Spleen (tissue), 11 donors: ENCODE measurements around the gene HOXB5. TPM values are rescaled to one million over a fixed set of nuclear protein-coding genes. Genes with fewer than 3 reads are reported as not detected.

Source experiments
- DNase-seq: peaks from one replicate; pipeline ENCODE4 v3.0.0-alpha.2; 2020
- H3K27ac ChIP-seq, 8 donors: fragments of 200-600 bp; sonication (generic) in 7 of 8; 1 replicate in 4 of 8; 2 replicates in 4 of 8; pipeline versions ENCODE4 v1.5.0 to v1.8.0; 2016 to 2021; ENCODE audit warnings: inconsistent platforms in 4 of 8, mild to moderate bottlenecking in 4 of 8, moderate library complexity in 1 of 8
- H3K27me3 ChIP-seq, 7 donors: fragments of 200-600 bp; sonication (generic) in 6 of 7; replicated peaks in 1 of 7; 1 replicate in 4 of 7; 2 replicates in 3 of 7; pipeline versions ENCODE4 v1.5.0 to v1.8.0; 2016 to 2021; ENCODE audit warnings: inconsistent platforms in 3 of 7, mild to moderate bottlenecking in 1 of 7
- H3K36me3 ChIP-seq, 6 donors: fragments of 200-600 bp; sonication (generic) in 5 of 6; 1 replicate in 4 of 6; 2 replicates in 2 of 6; pipeline versions ENCODE4 v1.5.0 to v1.8.0; 2016 to 2021; ENCODE audit warnings: inconsistent platforms in 2 of 6
- H3K4me1 ChIP-seq, 6 donors: fragments of 200-600 bp; sonication (generic) in 5 of 6; 1 replicate in 3 of 6; 2 replicates in 3 of 6; pipeline versions ENCODE4 v1.5.0 to v1.8.0; 2016 to 2021; ENCODE audit warnings: inconsistent platforms in 3 of 6
- H3K4me3 ChIP-seq, 8 donors: fragments of 200-600 bp; sonication (generic) in 7 of 8; 1 replicate in 4 of 8; 2 replicates in 4 of 8; pipeline versions ENCODE4 v1.5.0 to v1.8.0; 2016 to 2021; ENCODE audit warnings: inconsistent platforms in 4 of 8, mild to moderate bottlenecking in 4 of 8, moderate library complexity in 2 of 8
- H3K9me3 ChIP-seq, 8 donors: fragments of 200-600 bp; sonication (generic) in 7 of 8; 1 replicate in 4 of 8; 2 replicates in 4 of 8; pipeline versions ENCODE4 v1.5.0 to v1.8.0; 2016 to 2021; ENCODE audit warnings: inconsistent platforms in 4 of 8
- CTCF ChIP-seq, 11 experiments: fragments of 200-600 bp in 7 of 11; fragments of 450-650 bp in 4 of 11; sonication (generic) in 4 of 11; IDR thresholded peaks in 8 of 11; conservative IDR thresholded peaks in 3 of 11; 1 replicate in 7 of 11; 2 replicates in 4 of 11; pipeline versions ENCODE4 v1.4.0 to v1.8.0; 2016 to 2021; ENCODE audit warnings: antibody characterized with exemption in 11 of 11, inconsistent platforms in 4 of 11, mild to moderate bottlenecking in 1 of 11
- POLR2A ChIP-seq, 3 donors: fragments of 450-650 bp; IDR thresholded peaks; one replicate each; pipeline ENCODE4 v1.5.1; 2017; ENCODE audit warnings: antibody characterized with exemption in 3 of 3, mild to moderate bottlenecking in 1 of 3
- POLR2AphosphoS5 ChIP-seq, 3 donors: sonication (generic); formaldehyde crosslinking; IDR thresholded peaks; one replicate each; pipeline ENCODE4 v1.5.1; 2017; ENCODE audit warnings: antibody characterized with exemption in 3 of 3
- WGBS, 5 donors: extraction: QIAGEN DNeasy Blood & Tissue Kit in 3 of 5; methylation state at CpG; one replicate each; pipeline versions ENCODE4 v1.1.5 to v1.1.7; 2013 to 2018; 5-methylcytosine and 5-hydroxymethylcytosine counted together
- intact Hi-C: fragments of 100-400 bp; cut with DNase I; formaldehyde crosslinking; loops from one replicate; pipeline ENCODE4 v1.15.0; 2023; ENCODE audit warnings: low total_unique reads
- polyA plus RNA-seq, 3 donors: library from polyadenylated mRNA; stranded (reverse); fragments of 200-250 nt; gene quantifications; one replicate each; pipeline ENCODE4 v1.2.1, GENCODE V29; 2013
- total RNA-seq, 7 donors: library from RNA; depleted of rRNA in 3 of 7; stranded (reverse); fragments of >200 nt in 3 of 7; fragmentation: NEBNext Ultra II Directional in 4 of 7; extraction: Animal tissue kit (Norgen Biotek cat#: 25700) in 4 of 7; gene quantifications; one replicate each; pipeline versions ENCODE4 v1.1.0 to v1.2.1, GENCODE V29; 2016 to 2021
- donor health status: healthy with polysubstance abuse.
- donor health status: DM: no; HTN: no; CAD: no; lungs with moderate emphysema.
- donor health status: DM: no; HTN: no; CAD: no.
- donor health status: Bipolar disorder and iron deficiency.
- donor health status: healthy.
- donor health status: DM: no; HTN: no; CAD: no.
- donor health status: DM: yes; HTN: yes; CAD: no.

HOXB5 gene
- total and polyA plus RNA-seq, 10 donors, result 0.43 to 2.6 (median 1.1) TPM

- DNase-seq, result no peak
- no peaks in the 10 kb centered on the region for H3K9me3 ChIP-seq
- TF ChIP-seq CTCF (IDR thresholded peaks at IDR 0.05 in 8 of 11, conservative IDR thresholded peaks at IDR 0.05 in 3 of 11) (no peak), POLR2AphosphoS5 (IDR thresholded peaks at IDR 0.05) (no peak), POLR2A (IDR thresholded peaks at IDR 0.05) (no peak)
- H3K27ac ChIP-seq, result no peak within 1 kb of the TSS
- intact Hi-C loops, result loop anchor here (10.0 kb wide), 1 partner anchor 461 kb away; no protein-coding TSS in a partner anchor
- H3K36me3 ChIP-seq, result no peaks in the 10 kb centered on the region
- peaks cover 26 to 100% (median 99%) of the 10 kb centered on the region in 7 donors for H3K27me3 ChIP-seq
- 15 to 19% (median 18%) methylated on average over 41 of the region's 41 CpGs for WGBS, 5 donors
- H3K4me1 ChIP-seq, result peaks cover 21 to 69% (median 56%) of the 10 kb centered on the region in 6 donors
- peak within 1 kb of the TSS in 3 of 8 donors; percentile 13 to 49 (median 15) for H3K4me3 ChIP-seq
Measured at GRCh38 chr17:48615047-48615962, 21.7 kb upstream of the HOXB5 start, which contains the start of gene HOXB8. TSS of gene HOXB8 (minus strand) at chr17:48615292. CDS start at chr17:48614704, 588 bp downstream.

- peak in 1 of 3 donors; percentile 51 for TF ChIP-seq POLR2AphosphoS5 (IDR thresholded peaks at IDR 0.05)
- no peak for TF ChIP-seq POLR2A (IDR thresholded peaks at IDR 0.05)
- TF ChIP-seq CTCF (IDR thresholded peaks at IDR 0.05 in 8 of 11, conservative IDR thresholded peaks at IDR 0.05 in 3 of 11), result peak in 1 of 11 experiments; percentile 7
- peaks cover 21 to 100% (median 99%) of the 10 kb centered on the region in 7 donors for H3K27me3 ChIP-seq
- no peak overlapping the region for H3K27ac ChIP-seq
- DNase-seq, result no peak
- H3K9me3 ChIP-seq, result no peaks in the 10 kb centered on the region
- 2 to 5% (median 4%) methylated on average over 30 to 55 of the region's 55 CpGs for WGBS, 5 donors
- H3K4me3 ChIP-seq, result peak overlapping the region in 3 of 8 donors; percentile 13 to 85 (median 15)
- intact Hi-C loops, result loop anchor here (10.0 kb wide), 1 partner anchor 459 kb away; no protein-coding TSS in a partner anchor
- H3K36me3 ChIP-seq, result no peaks in the 10 kb centered on the region
- peaks cover 21 to 76% (median 64%) of the 10 kb centered on the region in 6 donors for H3K4me1 ChIP-seq
Measured at GRCh38 chr17:48613862-48614694, 20.5 kb upstream of the HOXB5 start.

GRCh38 chr17:48612854-48613691 is 19.5 kb upstream of the HOXB5 start:
- Histone ChIP-seq H3K4me1 (peaks cover 14 to 66% (median 56%) of the 10 kb centered on the region in 6 donors), H3K4me3 (peak overlapping the region in 6 of 8 donors; percentile 17 to 85 (median 63)), H3K27ac (no peak overlapping the region), H3K9me3 (no peaks in the 10 kb centered on the region), H3K27me3 (peaks cover 19 to 100% (median 92%) of the 10 kb centered on the region in 7 donors), H3K36me3 (no peaks in the 10 kb centered on the region)
- DNase-seq, result peak; percentile 47
- 1 to 3% (median 2%) methylated on average over 47 to 67 of the region's 67 CpGs for WGBS, 5 donors
- TF ChIP-seq POLR2A (IDR thresholded peaks at IDR 0.05) (no peak), CTCF (IDR thresholded peaks at IDR 0.05 in 8 of 11, conservative IDR thresholded peaks at IDR 0.05 in 3 of 11) (peak in 6 of 11 experiments; percentile 8 to 54 (median 26))
- intact Hi-C loops, result loop anchor here (10.0 kb wide), 1 partner anchor 458 kb away; no protein-coding TSS in a partner anchor
